ENCODE data around the gene SLC37A1.

SLC37A1 gene

DNA sequence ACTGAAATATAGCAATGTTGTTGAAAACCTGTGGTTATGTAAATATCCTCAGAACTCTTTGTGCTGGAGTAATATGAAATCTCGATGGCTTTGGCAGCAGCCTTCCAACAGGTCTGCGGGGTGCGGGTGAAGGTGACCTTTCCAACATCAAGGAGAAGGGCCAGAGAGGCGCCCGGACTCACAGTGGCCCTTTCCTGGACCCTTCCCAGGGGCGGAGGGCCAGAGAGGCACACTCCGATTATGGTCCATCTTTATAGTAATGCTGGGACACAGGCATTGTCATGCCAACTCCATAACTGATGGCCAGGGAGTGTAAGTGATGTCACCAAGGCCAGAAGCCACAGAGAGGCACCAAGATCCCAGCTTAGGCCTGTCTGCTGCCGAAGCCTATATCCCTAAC, 18.1 kb downstream of the SLC37A1 start:
- DNase-seq, result no peak

DNA sequence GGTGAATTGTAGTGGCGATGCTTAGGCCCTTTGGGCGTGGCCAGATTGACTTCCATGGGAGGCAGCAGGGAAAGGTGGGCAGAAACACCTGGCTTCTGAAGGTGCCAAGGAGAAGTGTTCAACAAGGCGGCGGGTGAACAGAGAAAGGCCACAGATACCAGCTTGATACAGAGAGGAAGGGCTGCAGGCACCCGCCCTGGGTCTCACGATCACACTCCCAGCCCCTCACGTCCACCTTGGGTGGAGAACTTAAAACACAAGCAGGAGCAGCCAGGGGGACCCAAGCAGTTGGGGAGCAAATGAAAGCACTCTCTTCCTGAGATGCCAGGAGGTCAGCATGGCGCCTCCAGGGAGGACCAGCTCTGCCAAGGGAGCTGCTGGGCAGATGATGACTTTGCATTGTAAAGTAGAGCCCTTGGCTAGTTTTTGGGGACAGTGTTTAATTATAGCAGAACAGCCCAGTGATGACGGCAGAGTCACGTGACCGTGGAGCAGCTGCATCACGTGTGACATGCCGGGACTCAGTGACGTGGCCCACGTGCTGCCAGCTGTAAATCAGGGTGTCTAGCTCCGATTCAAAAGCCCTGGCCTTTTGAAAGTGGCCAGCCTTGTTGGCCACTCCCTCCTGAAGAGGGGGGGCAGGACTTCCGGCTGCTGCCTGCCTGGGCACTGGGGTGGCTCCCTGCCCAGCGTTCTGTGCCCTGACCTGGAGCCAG, 19.0 kb downstream of the SLC37A1 start:
- DNase-seq, result no peak

DNA sequence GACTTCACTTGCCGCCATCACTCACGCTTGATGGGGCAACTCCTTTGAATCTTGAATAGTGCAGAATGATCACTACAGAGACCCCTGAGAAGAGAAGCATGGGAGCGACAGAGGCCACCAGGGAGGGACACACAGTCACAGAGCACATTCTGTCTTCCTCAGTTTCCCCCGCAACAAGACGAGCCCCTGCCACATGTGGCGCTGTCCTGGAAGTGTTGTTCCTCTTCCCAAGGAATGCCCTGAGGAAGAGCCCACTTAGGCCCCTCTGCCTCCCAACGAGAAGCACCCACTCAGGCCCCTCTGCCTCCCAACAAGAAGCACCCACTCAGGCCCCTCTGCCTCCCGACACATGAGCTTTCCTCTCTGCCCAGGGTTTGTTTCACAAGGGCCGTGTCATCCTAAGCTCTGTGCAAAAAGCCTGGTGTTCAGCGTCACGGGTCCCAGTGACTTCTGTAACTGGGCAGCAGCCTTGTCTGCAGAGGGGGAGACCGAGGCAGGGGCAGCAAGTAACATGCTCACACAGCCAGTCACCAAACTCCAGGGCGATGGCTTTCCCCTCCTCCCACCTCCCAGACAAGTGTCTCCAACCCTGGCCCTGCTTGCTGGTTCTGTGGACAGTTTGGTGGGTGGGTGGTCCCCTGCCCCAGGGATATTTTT, 19.8 kb downstream of the SLC37A1 start:
- no peak for DNase-seq

DNA sequence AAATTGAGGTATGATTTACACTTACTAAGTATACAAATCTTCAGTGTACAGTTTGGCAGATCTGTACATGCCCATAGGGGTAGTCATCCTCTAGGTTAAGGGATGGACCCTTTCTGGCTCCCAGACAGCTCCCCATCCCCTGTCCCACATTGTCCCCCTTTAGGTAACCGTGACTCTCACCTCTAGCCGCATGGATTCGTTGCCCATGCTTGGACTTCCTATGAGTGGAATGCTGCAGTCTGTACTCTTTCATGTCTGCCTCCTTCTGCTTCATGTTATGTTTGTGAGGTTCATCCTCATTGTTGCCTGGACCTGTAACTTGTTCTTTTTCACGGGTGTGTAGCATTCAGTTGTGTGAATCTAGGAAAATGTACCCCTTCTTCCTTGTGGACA, 20.3 kb downstream of the SLC37A1 start:
- no peak for DNase-seq

DNA sequence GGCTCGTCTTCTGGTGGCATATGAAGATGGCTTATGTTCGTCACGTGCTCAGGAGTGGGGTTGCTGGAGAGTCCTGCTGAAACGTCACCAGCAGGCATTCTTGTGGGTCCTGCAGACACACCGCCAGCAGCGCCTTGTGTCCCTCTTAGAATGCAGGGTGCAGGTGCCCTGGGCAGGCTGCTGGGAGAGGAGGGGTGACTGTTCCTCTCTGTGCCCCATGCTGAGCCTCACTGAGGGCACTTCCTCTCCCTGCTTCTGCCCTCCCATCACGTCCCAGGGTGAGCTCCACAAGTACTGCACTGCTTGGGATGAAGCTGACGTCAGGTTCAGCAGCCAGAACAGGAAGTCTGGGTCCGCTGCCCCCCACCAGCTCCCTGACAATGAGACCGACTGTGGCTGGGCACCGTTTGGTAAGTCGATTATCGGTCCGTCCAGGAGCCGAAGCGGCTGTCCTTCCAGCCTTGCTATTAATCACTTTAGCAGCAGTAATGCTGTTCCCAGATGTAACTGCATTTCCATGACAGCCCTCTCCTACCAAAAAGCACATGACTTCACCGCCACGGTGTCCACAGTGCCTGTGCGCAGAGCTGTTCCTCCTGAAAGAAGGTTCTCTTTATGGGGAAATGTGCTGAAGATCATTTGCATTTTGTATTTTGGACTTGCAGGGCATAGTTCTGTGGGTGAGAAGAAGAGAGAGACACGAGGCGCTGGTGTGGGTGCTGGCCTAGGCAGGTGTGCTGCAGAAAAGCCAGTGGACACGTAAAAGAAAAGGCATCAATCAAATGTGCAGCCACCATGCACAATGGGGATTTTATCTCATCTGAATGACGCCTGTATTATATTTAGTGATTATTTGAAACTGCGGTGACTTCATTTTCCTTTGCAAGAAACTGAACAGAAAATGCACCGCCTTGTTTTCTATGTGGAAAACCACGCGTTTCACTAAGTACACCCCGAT, 21.0 kb downstream of the SLC37A1 start:
- DNase-seq, result no peak

DNA sequence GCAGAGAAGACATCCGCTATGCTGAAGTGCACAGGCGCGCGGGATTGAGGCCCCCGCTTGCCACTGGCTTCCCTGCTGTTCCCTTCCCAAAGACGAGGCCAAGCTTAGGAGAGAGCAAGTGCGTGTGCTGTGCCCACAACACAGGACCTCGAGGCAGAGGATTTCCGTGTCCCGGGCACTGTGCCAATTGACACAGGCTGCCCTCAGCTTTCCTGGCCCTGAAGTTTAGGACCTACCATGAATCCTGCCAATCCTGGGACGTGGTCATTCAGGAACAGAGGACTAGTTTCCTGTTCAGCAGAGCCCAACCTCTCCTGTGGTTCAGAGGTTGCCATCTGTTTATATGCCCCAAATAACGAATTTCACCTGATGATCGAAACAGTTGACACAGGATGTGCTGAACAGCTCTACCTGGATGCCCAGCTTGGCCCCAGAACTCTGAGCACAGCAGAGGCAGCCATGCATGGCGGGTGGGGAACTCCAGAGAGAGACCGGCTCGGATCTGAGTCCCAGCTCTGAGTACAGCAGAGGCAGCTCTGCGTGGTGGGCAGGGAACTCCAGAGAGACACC, 22.0 kb downstream of the SLC37A1 start:
- DNase-seq, result no peak

DNA sequence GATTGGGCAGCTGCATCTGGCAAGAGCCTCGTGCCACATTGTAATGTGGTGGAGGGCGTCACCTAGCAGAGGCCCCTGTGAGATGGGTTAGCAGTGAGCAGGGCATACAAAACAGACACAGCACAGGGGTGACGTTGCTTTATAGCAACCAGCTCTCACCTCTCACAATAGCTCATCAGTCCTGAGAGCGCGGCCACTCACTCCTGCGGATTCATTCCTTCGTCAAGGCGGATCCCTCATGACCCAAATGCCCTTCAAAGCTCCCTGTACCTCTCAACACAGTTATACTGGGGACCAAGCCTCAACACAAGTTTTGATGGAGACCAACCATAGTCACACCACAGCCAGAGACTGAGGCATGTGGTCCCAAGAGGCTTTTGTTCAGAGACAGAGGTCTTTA, 22.9 kb downstream of the SLC37A1 start:
- no peak for DNase-seq

DNA sequence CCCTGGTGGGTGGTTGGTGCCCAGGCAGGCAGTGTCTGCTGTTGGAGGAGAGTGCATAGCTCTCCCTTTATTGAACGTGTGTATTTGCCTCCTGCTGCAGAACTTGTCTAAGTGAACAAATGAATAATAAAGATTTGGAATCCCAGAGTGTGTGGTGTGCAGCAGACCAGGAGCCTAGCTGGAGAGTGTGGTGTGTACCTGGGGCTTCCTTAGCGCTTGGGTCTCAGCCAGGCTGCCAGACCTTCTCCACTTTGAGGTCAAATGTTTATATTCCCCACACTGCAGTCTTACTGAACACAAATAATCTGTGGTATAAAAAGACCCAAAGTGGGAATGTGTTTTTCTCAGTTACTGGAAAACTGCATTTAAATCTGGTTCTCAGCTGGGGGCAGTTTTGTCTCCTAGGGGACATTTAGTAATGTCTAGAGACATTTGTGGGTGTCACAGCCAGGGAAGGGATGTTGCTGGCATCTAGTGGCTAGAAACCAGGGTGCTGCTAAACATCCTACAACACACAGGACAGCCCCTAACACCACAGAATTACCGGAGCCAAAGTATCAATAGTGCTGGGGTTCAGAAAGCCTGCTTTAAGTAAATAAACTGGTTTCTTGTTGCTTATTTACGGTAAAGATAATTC, 23.6 kb downstream of the SLC37A1 start:
- DNase-seq, result no peak

DNA sequence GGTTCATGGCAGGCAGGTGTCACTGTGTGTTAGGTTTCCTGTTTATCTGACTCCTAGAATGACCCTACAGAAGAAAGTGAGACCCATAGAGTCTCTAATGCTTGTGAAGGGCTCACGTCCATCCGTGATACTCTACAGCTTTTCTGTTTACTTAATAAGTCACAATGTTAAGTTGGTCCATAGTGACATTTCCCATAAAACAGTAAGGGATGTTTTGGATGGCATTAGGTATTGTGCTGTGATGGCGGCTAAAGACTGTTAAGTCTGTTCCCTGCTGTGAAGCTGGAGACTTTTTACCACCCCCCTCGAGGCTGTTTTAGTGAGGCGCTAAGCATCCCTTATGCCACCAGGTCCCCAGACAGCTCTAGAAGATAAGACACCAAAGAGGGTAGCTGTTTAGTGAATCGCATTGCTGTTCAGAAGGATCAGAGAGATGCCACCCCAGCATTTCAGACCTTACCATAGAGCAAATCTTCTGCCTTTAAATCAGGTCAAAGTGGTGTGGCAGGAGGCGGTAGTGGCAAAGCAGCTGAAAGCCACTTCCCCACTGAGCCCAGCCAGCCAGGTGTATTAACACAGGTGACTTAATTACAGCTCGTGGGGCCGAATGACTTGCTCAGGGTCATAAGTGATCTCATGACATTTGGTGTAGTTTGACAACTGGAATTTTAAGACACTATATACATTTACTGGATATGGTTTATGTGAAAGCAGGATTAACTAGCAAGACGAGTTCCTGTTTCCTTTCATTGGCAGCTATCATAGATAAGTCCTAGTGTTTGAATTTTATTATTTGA, 25.0 kb downstream of the SLC37A1 start:
- no peak for DNase-seq

DNA sequence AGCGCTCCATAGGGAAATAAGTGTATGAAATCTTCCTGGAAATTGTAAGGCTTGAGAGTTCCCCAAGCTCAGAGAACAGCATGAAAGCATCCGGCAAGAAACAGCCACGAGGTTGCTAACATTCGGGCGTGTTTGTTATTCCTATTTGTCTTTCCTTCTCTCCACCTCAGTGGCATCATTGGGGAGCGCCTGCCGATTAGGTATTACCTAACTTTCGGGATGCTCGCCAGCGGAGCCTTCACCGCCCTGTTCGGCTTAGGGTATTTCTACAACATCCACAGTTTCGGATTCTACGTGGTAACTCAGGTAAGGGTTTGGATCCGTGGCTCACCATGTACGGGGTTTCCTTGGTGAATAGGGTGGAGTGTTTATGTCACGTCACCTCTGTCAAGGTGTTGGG, 25.7 kb downstream of the SLC37A1 start:
- no peak for DNase-seq

DNA sequence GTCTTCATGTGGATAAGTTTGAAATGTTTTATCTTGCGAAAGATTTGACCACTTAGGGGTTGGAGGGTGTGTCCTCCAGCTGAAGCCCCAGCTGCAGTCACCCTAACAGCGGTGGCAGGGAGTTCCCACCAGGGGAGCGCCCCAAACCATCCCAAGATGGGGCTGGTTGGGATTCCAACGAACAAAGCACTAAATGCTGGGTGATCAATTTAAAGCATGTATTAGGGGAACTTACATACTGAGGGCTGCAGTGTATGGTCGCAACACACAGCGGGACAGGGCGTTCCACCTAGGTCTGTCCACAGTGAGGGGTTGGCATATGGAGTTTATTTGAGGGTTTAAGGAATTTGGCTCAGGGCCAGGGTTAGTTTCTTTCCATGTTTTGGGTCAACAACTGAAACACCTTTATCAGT, 26.3 kb downstream of the SLC37A1 start:
- no peak for DNase-seq

DNA sequence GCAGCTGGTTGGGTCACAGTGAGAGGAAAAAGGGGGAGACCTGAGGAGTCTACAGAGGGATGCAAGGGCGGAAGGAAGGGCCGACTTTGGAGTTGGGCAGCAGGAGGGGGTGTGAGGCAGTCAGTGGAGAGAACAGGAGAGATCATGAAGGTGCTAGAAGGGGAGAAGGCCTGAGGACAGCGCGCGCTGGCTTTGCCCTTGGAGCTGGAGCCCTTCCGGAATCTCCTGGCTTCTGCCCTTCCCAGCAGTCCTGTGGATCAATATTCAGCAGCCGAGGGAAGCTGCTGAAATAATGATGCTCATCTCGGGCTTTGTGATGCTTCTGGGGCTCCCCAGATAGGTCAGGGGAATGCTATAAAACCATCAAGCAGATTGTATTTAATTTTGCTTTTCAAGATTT, 26.7 kb downstream of the SLC37A1 start:
- no peak for DNase-seq

DNA sequence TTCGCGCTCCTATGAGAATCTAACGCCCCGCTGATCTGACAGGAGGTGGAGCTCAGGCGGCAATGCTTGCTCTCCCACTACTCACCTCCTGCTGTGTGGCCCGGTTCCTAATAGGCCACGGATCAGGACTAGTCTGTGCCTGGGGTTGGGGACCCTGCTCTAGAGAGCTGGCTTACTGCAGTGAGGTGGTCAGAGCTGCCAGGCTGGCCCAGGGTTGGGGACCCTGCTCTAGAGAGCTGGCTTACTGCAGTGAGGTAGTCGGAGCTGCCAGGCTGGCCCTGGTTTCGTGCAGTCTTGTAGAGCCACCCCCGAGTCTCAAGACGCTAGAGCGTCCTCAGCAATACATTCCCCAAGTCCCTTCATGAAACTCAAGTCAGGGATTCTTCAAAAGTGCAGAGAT, 27.5 kb downstream of the SLC37A1 start:
- no peak for DNase-seq

DNA sequence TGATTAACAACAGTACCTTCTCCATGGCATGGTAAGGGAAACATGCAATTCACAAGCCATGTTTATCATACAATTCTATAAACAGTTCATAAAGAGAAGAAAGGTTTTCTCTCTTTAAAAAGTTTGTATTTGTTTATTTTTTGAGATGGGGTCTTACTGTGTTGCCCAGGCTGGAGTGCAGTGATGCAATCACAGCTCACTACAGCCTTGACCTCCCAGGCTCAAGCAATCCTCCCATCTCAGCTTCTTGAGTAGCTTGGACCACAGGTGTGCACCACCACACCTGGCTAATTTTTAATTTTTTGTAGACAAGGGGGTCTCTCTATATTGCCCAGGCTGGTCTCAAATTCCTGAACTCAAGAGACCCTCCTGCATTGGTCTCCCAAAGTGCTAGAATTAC, 28.0 kb downstream of the SLC37A1 start:
- DNase-seq, result no peak

DNA sequence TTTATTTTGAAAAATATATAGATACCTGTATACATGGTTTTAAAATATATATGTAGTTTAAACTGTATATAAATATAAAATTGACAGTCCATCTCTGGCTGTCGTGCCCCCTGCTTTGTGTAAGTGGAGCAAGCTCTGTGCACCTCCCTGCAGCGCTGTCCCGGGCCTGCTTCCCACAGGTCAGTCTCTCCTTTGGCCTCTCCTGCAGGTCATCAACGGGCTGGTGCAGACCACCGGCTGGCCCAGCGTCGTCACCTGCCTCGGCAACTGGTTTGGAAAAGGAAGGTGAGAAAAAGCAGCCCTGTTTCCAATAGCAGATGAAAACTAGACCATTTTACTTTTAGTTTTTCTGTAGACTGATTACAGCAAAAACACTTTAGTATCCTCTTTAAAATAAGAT, 28.5 kb downstream of the SLC37A1 start:
- no peak for DNase-seq

DNA sequence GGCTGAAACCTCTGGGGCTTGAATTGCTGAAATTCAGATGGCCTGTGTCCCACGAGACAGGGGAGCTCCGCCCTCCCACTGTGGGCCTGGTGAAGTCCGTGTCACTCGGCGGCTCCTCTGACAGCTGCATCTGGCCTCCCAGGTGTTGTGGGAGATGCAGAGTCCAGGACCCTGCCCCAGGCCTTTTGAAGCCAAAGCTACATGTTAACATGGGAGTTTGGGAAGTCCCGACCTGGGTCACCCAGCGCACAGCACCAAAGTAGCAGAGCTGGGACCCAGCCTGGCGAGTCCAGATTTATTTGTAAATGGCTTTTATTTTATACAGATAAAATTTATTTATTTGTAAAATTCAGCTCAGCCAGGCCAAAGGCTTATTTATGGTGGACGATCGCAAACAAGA, 28.9 kb downstream of the SLC37A1 start:
- DNase-seq, result no peak

DNA sequence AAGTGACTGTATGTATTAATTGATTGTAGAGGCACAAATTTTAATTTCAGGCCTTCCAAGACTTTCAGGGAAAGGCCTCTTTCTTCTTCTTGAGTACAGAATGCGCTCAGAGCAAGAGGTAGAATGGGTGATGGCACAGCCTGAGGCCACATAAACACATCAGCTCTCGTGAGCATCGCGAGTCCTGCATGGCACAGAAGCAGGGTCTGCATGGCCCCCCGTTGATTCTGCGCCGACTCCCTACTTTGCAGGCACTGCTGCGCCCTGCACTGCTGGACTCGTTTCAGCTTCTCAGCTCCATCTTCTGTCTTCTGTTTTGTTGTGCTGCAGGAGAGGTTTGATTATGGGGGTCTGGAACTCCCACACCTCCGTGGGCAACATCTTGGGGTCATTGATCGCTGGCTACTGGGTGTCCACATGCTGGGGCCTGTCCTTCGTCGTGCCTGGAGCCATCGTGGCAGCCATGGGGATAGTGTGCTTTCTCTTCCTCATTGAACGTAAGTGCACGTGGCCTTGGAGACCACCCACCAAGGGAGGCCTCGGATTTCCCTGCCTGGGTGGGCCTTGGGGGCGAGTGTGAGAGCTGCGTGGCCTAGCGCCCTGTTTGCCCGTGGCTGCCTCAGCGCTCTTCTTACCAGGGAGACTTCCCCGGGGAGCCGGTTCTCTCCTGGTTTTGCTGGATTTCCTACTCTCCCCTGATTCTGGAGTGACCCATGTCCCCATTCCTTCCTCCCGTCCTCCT, 29.6 kb downstream of the SLC37A1 start:
- DNase-seq, result no peak

DNA sequence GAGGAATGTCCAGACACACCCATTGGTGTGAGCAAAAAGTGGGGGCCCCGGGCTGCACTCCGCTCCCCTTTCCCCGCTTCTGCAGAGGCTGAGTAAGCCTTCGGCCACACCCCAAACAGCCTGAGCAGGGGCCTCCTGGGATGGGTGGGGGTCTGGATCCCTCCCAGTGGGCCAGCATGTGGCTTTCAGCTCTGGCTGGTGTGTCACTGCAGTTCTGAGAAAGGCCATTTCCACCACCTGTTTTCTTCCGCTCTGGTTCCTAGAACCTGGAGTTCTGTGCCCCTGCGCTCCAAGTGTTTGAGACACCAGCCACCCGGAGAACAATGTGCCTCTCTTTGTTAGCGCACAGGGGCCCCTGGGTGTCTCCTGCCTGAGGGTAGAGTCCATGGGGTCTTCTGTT, 30.9 kb downstream of the SLC37A1 start:
- no peak for DNase-seq

DNA sequence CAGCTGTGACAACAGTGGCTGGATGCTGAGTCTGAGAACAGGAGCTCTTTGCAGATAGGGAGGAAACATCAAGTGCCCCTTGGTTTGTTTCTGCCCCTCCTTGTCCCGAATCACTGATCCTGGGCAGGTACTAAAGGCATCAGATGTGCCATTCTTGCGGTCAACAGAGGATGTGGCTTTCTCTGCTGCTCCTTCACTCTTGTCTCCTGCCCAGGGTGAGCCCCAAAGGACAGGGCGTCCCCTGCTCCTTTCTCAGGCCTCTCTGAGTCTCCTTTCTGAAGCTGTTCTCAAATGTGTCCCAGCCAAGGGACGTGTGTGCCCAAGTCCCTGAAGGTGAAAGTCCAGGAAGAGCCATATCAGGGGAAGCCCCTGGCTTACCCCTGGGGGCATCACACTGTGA, 31.7 kb downstream of the SLC37A1 start:
- no peak for DNase-seq

DNA sequence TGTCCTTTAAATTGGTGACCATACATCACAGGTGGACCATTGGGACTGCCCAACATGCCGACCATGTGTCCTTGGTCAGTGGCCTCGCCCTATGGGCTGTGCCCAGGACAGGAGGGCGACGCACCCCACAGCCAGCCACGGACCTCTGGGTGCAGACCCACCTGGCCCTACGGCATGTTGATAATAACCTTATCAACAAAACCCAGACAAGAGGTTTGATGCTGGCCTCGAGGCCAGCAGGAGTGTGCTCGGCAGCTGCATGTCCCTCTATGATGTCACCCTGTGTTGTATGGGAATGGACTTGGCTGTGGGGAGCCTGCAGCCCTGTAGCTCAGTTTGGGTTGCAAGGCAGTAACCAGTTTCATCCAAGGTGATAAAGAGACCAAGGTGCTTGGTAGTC, 32.1 kb downstream of the SLC37A1 start:
- no peak for DNase-seq

DNA sequence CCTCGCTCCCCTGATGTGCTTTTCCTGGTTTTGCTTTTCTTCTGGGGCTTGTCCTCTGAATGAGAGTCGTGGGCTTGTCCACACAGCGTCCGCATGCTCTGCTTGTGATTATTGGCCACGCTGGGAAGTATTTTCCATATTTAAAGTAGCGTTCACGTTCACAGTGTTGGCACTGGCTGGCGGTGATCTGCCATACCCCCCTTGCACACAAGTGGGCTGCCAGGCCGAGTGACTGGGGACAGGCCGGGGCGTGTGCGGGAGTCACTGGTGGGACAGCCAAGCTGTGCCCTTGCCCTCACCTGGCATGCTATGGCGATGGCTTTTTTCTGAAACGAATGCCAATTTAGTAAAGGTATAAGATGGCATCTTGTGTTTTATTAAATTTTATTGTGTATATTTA, 32.8 kb downstream of the SLC37A1 start:
- DNase-seq, result no peak
